AG04450 (cell line): ENCODE data around the gene HGFAC. TPM values are rescaled to one million over a fixed set of nuclear protein-coding genes. Genes with fewer than 3 reads are reported as not detected.

Experiments
- CTCF ChIA-PET: fragments of 300-600, 350-600 bp; formaldehyde crosslinking; extraction: SDS; loops from one replicate; lab custom pipeline; 2022; ENCODE audit warnings: antibody characterized with exemption, inconsistent platforms; lab: Charles Lee
- POLR2A ChIA-PET: fragments of 350-600 bp; formaldehyde crosslinking; extraction: SDS; loops from one replicate; lab custom pipeline; 2021; ENCODE audit warnings: antibody characterized with exemption, inconsistent platforms; lab: Yijun Ruan, JAX
- DNase-seq: peaks from one replicate; pipeline ENCODE4 v3.0.0-alpha.2; 2011; ENCODE audit warnings: low read depth, low spot score
- H3K27ac ChIP-seq: one replicate; pipeline ENCODE4 v1.5.1; 2012; ENCODE audit warnings: low read depth, low read length, control low read depth
- H3K27me3 ChIP-seq: one replicate; pipeline ENCODE4 v1.6.0; 2012; ENCODE audit warnings: low read length; ENCODE audit not compliant: control insufficient read depth, insufficient read depth
- H3K4me3 ChIP-seq: 2 replicates; pipeline ENCODE4 v1.5.1; 2011; ENCODE audit warnings: mild to moderate bottlenecking, low read depth, low read length, control low read depth
- H3K9me3 ChIP-seq: 2 replicates; pipeline ENCODE4 v1.5.1; 2012; ENCODE audit warnings: low read length; ENCODE audit not compliant: control insufficient read depth, insufficient read depth
- CTCF ChIP-seq: IDR thresholded peaks from 2 replicates; pipeline ENCODE4 v1.5.1; 2011; ENCODE audit warnings: low read depth, low read length, control low read depth, inconsistent platforms
- polyA plus RNA-seq: library from polyadenylated mRNA; depleted of rRNA; stranded (reverse); fragments of >200 nt; gene quantifications from 2 replicates; pipeline ENCODE4 v1.2.3, GENCODE V29; 2011; rRNA removed

Gene HGFAC
- polyA plus RNA-seq, 1 experiment, result not detected

- no peak for TF ChIP-seq CTCF
- Histone ChIP-seq H3K9me3 (no peaks in the 10 kb centered on the region; the same call in 1 of the 2 replicates), H3K27me3 (peaks cover 8% of the 10 kb centered on the region), H3K4me3 (no peak overlapping the region), H3K27ac (no peak overlapping the region)
- CTCF ChIA-PET, result interaction anchor here (1.5 kb wide), 1 partner anchor 16 kb away, joined by 5 read pairs; no protein-coding TSS in a partner anchor
- POLR2A ChIA-PET, result no interaction called here
- DNase-seq, result no peak
Measured at GRCh38 chr4:3496021-3496420, 54.3 kb downstream of the HGFAC start.

- Histone ChIP-seq H3K27ac (no peak overlapping the region), H3K9me3 (no peaks in the 10 kb centered on the region; the same call in 1 of the 2 replicates), H3K27me3 (peaks cover 4% of the 10 kb centered on the region), H3K4me3 (no peak overlapping the region)
- CTCF ChIA-PET, result no interaction called here
- DNase-seq, result no peak
- TF ChIP-seq CTCF, result no peak
- POLR2A ChIA-PET, result no interaction called here
Measured at GRCh38 chr4:3497095-3497494, 55.3 kb downstream of the HGFAC start.

- H3K27me3 ChIP-seq, result peaks cover 4% of the 10 kb centered on the region
- no peak overlapping the region for H3K4me3 ChIP-seq
- TF ChIP-seq CTCF, result no peak
- H3K9me3 ChIP-seq, result no peaks in the 10 kb centered on the region; the same call in 1 of the 2 replicates
- H3K27ac ChIP-seq, result no peak overlapping the region
- CTCF ChIA-PET, result no interaction called here
- no peak for DNase-seq
- POLR2A ChIA-PET, result no interaction called here
Measured at GRCh38 chr4:3497523-3498389, 56.0 kb downstream of the HGFAC start.

GRCh38 chr4:3498407-3498806, 56.6 kb downstream of the HGFAC start:
- Histone ChIP-seq H3K27ac (no peak overlapping the region), H3K4me3 (no peak overlapping the region), H3K9me3 (no peaks in the 10 kb centered on the region; the same call in 1 of the 2 replicates), H3K27me3 (peaks cover 4% of the 10 kb centered on the region)
- no peak for TF ChIP-seq CTCF
- no peak for DNase-seq
- CTCF ChIA-PET, result no interaction called here
- POLR2A ChIA-PET, result no interaction called here

Other genes with a start within 250 kb of the HGFAC start
- gene MSANTD1, start 192.8 kb upstream of the HGFAC start, polyA plus RNA-seq, result 0.04 and 0.06 TPM in 2 replicates
- gene RGS12, start 148.9 kb upstream of the HGFAC start, polyA plus RNA-seq, result 12.5 and 13.9 TPM in 2 replicates
- gene DOK7, start 21.3 kb downstream of the HGFAC start, polyA plus RNA-seq, result not detected in 2 replicates
- gene LRPAP1, start 90.5 kb downstream of the HGFAC start, polyA plus RNA-seq, result 150 and 191 TPM in 2 replicates